GM21381 (cell line): ENCODE measurements around the gene GOLGA3.
"Not testable (repeated sequence)": the region's sequence is repeated elsewhere in the genome, so short reads cannot be mapped to it uniquely, and the experiment has no call there.

Experiments used
- ATAC-seq: cut with Tn5 transposase; IDR thresholded peaks from one replicate; pipeline ENCODE4 v1.9.1; 2021; ENCODE audit warnings: mild to moderate bottlenecking, moderate library complexity; ENCODE audit not compliant: unreplicated experiment

The GOLGA3 gene

GRCh38 chr12:132754160-132754932 is 74.3 kb downstream of the GOLGA3 start:
- no peak for ATAC-seq

GRCh38 chr12:132753670-132754069 is 75.0 kb downstream of the GOLGA3 start:
- not testable (repeated sequence) for ATAC-seq

GRCh38 chr12:132748319-132748718 is 80.3 kb downstream of the GOLGA3 start:
- no peak for ATAC-seq

- ATAC-seq, result no peak
Measured at GRCh38 chr12:132747896-132748295, 80.8 kb downstream of the GOLGA3 start.

- no peak for ATAC-seq
Measured at GRCh38 chr12:132747395-132747794, 81.3 kb downstream of the GOLGA3 start.

GRCh38 chr12:132746613-132747012 is 82.1 kb downstream of the GOLGA3 start:
- no peak for ATAC-seq

GRCh38 chr12:132743831-132744230 is 84.8 kb downstream of the GOLGA3 start:
- ATAC-seq, result no peak

GRCh38 chr12:132741620-132742019 is 87.0 kb downstream of the GOLGA3 start:
- no peak for ATAC-seq

- no peak for ATAC-seq
Measured at GRCh38 chr12:132740652-132741051, 88.0 kb downstream of the GOLGA3 start.

- no peak for ATAC-seq
Measured at GRCh38 chr12:132740313-132740646, 88.4 kb downstream of the GOLGA3 start.

- no peak for ATAC-seq
Measured at GRCh38 chr12:132739600-132740312, 88.9 kb downstream of the GOLGA3 start.

GRCh38 chr12:132736913-132737312 is 91.8 kb downstream of the GOLGA3 start:
- ATAC-seq, result no peak

- ATAC-seq, result no peak
Measured at GRCh38 chr12:132736378-132736777, 92.3 kb downstream of the GOLGA3 start.

GRCh38 chr12:132735496-132735895 is 93.2 kb downstream of the GOLGA3 start:
- ATAC-seq, result no peak

GRCh38 chr12:132734206-132734605 is 94.5 kb downstream of the GOLGA3 start:
- no peak for ATAC-seq

- ATAC-seq, result no peak
Measured at GRCh38 chr12:132731574-132731973, 97.1 kb downstream of the GOLGA3 start.

GRCh38 chr12:132730353-132730752 is 98.3 kb downstream of the GOLGA3 start:
- ATAC-seq, result no peak

- ATAC-seq, result no peak
Measured at GRCh38 chr12:132729541-132730320, 98.9 kb downstream of the GOLGA3 start.

- ATAC-seq, result no peak
Measured at GRCh38 chr12:132728502-132728901, 100.2 kb downstream of the GOLGA3 start.

- ATAC-seq, result no peak
Measured at GRCh38 chr12:132727091-132727794, 101.4 kb downstream of the GOLGA3 start.

- no peak for ATAC-seq
Measured at GRCh38 chr12:132726386-132726785, 102.3 kb downstream of the GOLGA3 start.
